NCI-H2107 treated with DMSO at 0.1 percent for 48 hours (cell line): Measurements from ENCODE around the gene DUSP9.
"Not testable (repeated sequence)": the region's sequence is repeated elsewhere in the genome, so short reads cannot be mapped to it uniquely, and the experiment has no call there.

Experiments used
- DNase-seq: peaks from one replicate; lab custom pipeline; 2025; ENCODE audit not compliant: unreplicated experiment; lab: John Stamatoyannopoulos, UW

The DUSP9 gene

GRCh38 chrX:153670748-153671588 lies 24.0 kb downstream of the DUSP9 start:
- DNase-seq = no peak

GRCh38 chrX:153671589-153672530 lies 24.9 kb downstream of the DUSP9 start:
- no peak for DNase-seq

GRCh38 chrX:153672531-153673427 lies 25.8 kb downstream of the DUSP9 start:
- no peak for DNase-seq

- no peak for DNase-seq
Observed at GRCh38 chrX:153673428-153674218, 26.6 kb downstream of the DUSP9 start, which contains the start of gene PNCK. Gene PNCK, minus strand, starts transcription at chrX:153673813. Its CDS starts 737 bp downstream, at chrX:153673076.

GRCh38 chrX:153674219-153674851 lies 27.3 kb downstream of the DUSP9 start:
- no peak for DNase-seq

- DNase-seq = no peak
Observed at GRCh38 chrX:153681175-153681574, 34.2 kb downstream of the DUSP9 start.

- DNase-seq = not testable (repeated sequence)
Observed at GRCh38 chrX:153683486-153683885, 36.5 kb downstream of the DUSP9 start.

- no peak for DNase-seq
Observed at GRCh38 chrX:153684467-153685155, 37.6 kb downstream of the DUSP9 start.

GRCh38 chrX:153685156-153685536 lies 38.1 kb downstream of the DUSP9 start:
- no peak for DNase-seq

GRCh38 chrX:153685751-153686696 lies 39.0 kb downstream of the DUSP9 start:
- DNase-seq = no peak

- DNase-seq = no peak
Observed at GRCh38 chrX:153686711-153687110, 39.7 kb downstream of the DUSP9 start.

- DNase-seq = peak; percentile 23
Observed at GRCh38 chrX:153687121-153688039, 40.4 kb downstream of the DUSP9 start, which contains the start of gene SLC6A8. Gene SLC6A8, plus strand, starts transcription at chrX:153687926. Its CDS starts 649 bp downstream, at chrX:153688575.

- no peak for DNase-seq
Observed at GRCh38 chrX:153688071-153688470, 41.1 kb downstream of the DUSP9 start.

- DNase-seq = no peak
Observed at GRCh38 chrX:153688506-153688905, 41.5 kb downstream of the DUSP9 start.

GRCh38 chrX:153688911-153689590 lies 42.0 kb downstream of the DUSP9 start:
- no peak for DNase-seq
